Lower leg skin (tissue), 4 donors: ENCODE data around the gene CHN2. TPM values are rescaled to one million over a fixed set of nuclear protein-coding genes. Genes with fewer than 3 reads are reported as not detected.
"Not testable (repeated sequence)": the region's sequence is repeated elsewhere in the genome, so short reads cannot be mapped to it uniquely, and the experiment has no call there.

Experiments
- DNase-seq, 2 donors: peaks; one replicate each; pipeline ENCODE4 v3.0.0-alpha.2; 2019; ENCODE audit warnings: low spot score in 2 of 2
- H3K4me3 ChIP-seq: fragments of 200-600 bp; sonication (generic); 2 replicates; pipeline ENCODE4 v1.5.1; 2017; ENCODE audit warnings: mild to moderate bottlenecking, low read depth; ENCODE audit not compliant: poor library complexity, severe bottlenecking
- CTCF ChIP-seq, 3 donors: fragments of 450-650 bp; IDR thresholded peaks; one replicate each; pipeline ENCODE4 v1.5.1; 2016; ENCODE audit warnings: antibody characterized with exemption in 3 of 3, mild to moderate bottlenecking in 3 of 3, moderate library complexity in 2 of 3
- POLR2A ChIP-seq, 2 donors: fragments of 450-650 bp; IDR thresholded peaks; one replicate each; pipeline ENCODE4 v1.6.1; 2016 to 2017; ENCODE audit warnings: antibody characterized with exemption in 2 of 2, mild to moderate bottlenecking in 1 of 2, moderate library complexity in 1 of 2
- WGBS, 2 donors: methylation state at CpG; one replicate each; pipeline ENCODE4 v1.1.5; 2018; 5-methylcytosine and 5-hydroxymethylcytosine counted together
- intact Hi-C: fragments of 100-400 bp; cut with DNase I; formaldehyde crosslinking; loops from one replicate; pipeline ENCODE4 v1.15.0; 2023; ENCODE audit warnings: low total_unique reads
- total RNA-seq, 4 donors: library from RNA; depleted of rRNA; stranded (reverse); fragments of >200 nt; gene quantifications; one replicate each; pipeline ENCODE4 v1.1.0, GENCODE V29; 2016

Gene CHN2
- total RNA-seq, 4 donors from 2014 or later, result 1.0 to 3.8 (median 2.0) TPM

GRCh38 chr7:29516491-29516890 is 321.9 kb downstream of the CHN2 start:
- TF ChIP-seq POLR2A (IDR thresholded peaks at IDR 0.05) (no peak), CTCF (IDR thresholded peaks at IDR 0.05) (no peak)
- no peak for DNase-seq
- intact Hi-C loops, result no loop called here
- H3K4me3 ChIP-seq, result no peak overlapping the region
- WGBS, 2 donors, result 55 to 70% methylated on average over 2 of the region's 2 CpGs

GRCh38 chr7:29518616-29519015 is 324.0 kb downstream of the CHN2 start:
- TF ChIP-seq CTCF (IDR thresholded peaks at IDR 0.05), result no peak
- TF ChIP-seq POLR2A (IDR thresholded peaks at IDR 0.05), result no peak
- intact Hi-C loops, result no loop called here
- no peak overlapping the region for H3K4me3 ChIP-seq
- WGBS, 2 donors, result 39 to 57% methylated on average over 1 of the region's 1 CpG
- no peak for DNase-seq

GRCh38 chr7:29523728-29524127 is 329.2 kb downstream of the CHN2 start:
- no peak for DNase-seq
- intact Hi-C loops, result no loop called here
- TF ChIP-seq CTCF (IDR thresholded peaks at IDR 0.05), result no peak
- no peak for TF ChIP-seq POLR2A (IDR thresholded peaks at IDR 0.05)
- no peak overlapping the region for H3K4me3 ChIP-seq
- 76 to 80% methylated on average over 2 of the region's 2 CpGs for WGBS, 2 donors

- TF ChIP-seq CTCF (IDR thresholded peaks at IDR 0.05), result no peak
- TF ChIP-seq POLR2A (IDR thresholded peaks at IDR 0.05), result no peak
- WGBS, 2 donors, result 65 to 67% methylated on average over 4 of the region's 4 CpGs
- no peak for DNase-seq
- intact Hi-C loops, result no loop called here
- H3K4me3 ChIP-seq, result no peak overlapping the region
Observed at GRCh38 chr7:29527505-29528108, 333.0 kb downstream of the CHN2 start.

- DNase-seq, H3K4me3 ChIP-seq, intact Hi-C loops: not testable (repeated sequence)
- WGBS, 2 donors, result 82 to 84% methylated on average over 7 of the region's 7 CpGs
Observed at GRCh38 chr7:29528526-29528925, 334.0 kb downstream of the CHN2 start.

Other genes starting within 250 kb of the CHN2 start
- 1 to 10 TPM in 2 of 4 donors, under 1 TPM in 2; 0.89 to 3.9 (median 1.9) TPM for gene TRIL, start 236.4 kb upstream of the CHN2 start, total RNA-seq
- gene CPVL, start 48.2 kb upstream of the CHN2 start, total RNA-seq, result 10 to 100 TPM in 3 of 4 donors, 1 to 10 TPM in 1; 8.8 to 17.5 (median 12.6) TPM